ENCODE measurements around the gene SRSF10.
"Not testable (repeated sequence)": the region's sequence is repeated elsewhere in the genome, so short reads cannot be mapped to it uniquely, and the experiment has no call there.

The SRSF10 gene

GRCh38 chr1:23979881-23980727 lies at the start of gene SRSF10:
SRSF10 (minus strand) TSS chr1:23980327; CDS start chr1:23980255, 72 bp downstream.
- peak; percentile 99 for DNase-seq

DNA sequence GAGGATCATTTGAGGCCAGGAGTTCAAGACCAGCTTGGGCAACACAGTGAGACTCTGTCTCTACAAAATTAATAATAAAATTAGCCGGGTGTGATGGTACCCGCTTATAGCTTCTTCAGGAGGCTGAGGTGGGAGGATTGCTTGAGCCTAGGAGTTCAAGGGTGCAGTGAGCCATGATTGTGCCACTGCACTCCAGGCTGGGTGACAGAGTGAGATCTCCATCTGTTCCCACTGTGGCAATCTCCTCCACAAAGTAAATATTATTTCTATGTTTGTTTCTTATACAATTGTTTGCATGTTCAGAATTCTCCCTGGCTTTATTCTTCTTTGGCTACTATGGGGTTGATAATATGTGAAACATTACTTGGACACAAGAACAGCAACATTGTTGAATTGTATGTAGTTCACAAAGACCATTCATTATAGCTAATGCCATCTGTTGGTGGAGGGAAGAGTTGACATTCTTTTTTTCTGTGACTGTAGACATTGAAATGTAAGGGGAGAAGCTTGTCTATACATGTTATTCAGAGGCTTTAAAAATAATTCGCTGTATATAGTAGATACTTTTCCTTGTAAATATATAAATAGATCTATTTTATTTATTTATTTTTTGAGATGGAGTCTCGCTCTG lies 47.8 kb upstream of the SRSF10 start:
- no peak for DNase-seq

GRCh38 chr1:24022581-24023361 lies 42.6 kb upstream of the SRSF10 start:
- no peak for DNase-seq

GRCh38 chr1:24021403-24022266 lies 41.5 kb upstream of the SRSF10 start:
- no peak for DNase-seq

GRCh38 chr1:24020470-24020869 lies 40.3 kb upstream of the SRSF10 start:
- DNase-seq: no peak

DNA sequence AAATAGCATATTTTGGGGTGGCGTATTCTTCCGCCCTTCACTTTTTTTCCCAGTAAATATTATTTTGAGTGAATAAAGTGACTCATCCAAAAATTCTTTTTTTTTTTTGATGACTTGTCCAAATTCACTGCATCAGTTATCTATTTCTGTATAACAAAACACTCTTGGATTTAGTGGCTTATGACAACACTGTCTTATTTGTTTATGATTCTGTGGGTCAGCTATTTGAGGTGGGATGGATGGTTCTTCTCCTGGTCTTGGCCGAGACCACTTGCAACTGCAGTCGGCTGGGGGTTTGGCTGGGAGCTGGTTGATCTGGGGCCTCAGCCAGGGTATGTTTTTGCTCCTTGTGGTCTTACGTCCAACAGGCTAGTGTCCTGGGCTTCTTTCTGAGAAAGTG lies 39.9 kb upstream of the SRSF10 start:
- no peak for DNase-seq

DNA sequence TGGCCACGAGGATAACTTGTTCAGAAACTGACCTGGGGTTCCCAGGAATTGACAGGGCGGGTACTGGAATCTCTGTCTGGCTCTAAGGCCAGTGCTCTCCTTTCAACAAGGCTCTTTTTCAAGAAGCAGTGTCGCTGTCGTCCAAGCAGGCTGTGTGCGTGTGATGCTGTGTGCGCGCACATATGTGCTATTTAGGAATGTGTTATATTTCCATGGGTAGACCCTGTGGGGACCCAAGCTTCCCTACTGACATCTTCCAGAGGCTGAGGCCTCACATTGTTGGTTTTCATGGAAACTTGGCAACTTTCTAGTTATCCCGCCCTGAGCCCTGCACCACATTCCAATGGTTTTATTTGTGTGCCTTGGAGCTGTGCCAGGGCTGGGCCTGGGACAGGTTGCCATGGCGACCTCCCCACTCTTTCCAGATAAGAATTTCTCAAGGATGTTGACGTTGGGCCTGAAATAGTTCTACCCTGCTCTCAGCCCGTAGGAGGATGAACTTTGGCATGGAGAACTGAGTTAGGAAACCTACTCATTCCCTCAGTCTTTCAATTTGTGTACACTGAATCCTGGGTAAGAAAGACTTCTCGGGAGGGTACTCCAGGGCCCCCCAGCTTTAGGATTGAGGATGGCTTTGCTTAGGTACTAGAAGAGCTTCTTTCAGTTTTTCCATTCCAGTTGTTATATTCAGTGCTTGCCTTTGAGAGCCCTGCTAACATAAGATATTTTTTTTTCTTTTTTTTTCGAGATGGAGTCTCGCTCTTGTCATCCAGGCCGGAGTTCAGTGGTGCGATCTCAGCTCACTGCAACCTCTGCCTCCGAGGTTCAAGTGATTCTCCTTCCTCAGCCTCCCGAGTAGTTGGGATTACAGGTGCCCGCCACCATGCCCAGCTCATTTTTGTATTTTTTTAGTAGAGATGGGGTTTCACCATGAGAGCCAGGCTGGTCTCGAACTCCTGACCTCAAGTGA lies 38.8 kb upstream of the SRSF10 start:
- no peak for DNase-seq

GRCh38 chr1:24015221-24016210 lies 35.4 kb upstream of the SRSF10 start:
- DNase-seq: no peak

DNA sequence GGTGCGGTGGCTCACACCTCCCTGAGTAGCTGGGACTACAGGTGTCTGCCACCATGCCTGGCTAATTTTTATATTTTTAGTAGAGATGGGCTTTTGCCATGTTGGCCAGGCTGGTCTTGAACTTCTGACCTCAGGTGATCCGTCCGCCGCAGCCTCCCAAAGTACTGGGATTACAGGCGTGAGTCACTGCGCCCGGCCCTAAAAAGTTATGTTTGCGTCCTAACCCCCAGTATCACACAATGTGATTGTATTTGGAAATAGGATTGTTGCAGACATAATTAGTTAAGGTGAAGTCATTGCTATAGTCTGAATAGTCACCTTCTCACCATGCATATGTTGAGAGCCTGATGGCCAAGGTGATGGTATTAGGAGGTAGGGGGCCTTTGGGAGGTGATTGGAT lies 32.8 kb upstream of the SRSF10 start:
- not testable (repeated sequence) for DNase-seq

- no peak for DNase-seq
Observed at GRCh38 chr1:24010650-24011049, 30.5 kb upstream of the SRSF10 start.

GRCh38 chr1:24009406-24009805 lies 29.3 kb upstream of the SRSF10 start:
- no peak for DNase-seq

- DNase-seq: not testable (repeated sequence)
Observed at GRCh38 chr1:24008574-24009184, 28.6 kb upstream of the SRSF10 start.

- DNase-seq: no peak
Observed at GRCh38 chr1:24007079-24007478, 27.0 kb upstream of the SRSF10 start.

- no peak for DNase-seq
Observed at GRCh38 chr1:24005163-24005562, 25.0 kb upstream of the SRSF10 start.

DNA sequence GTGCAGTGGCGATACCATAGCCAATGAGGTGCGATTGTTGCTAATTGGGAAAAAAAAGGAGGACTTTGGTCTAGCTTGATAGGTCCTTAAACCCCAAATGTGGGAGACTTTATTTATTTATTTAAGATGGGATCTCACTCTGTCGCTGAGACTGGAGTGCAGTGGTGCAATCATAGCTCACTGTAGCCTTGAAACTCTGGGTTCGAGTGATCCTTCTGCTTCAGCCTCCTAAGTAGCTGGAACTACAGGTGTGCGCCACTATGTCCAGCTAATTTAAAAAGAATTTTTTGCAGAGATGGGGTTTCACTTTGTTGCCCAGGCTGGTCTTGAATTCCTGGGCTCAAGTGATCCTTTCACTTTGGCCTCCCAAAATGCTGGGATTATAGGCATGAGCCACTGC lies 24.0 kb upstream of the SRSF10 start:
- DNase-seq: no peak

DNA sequence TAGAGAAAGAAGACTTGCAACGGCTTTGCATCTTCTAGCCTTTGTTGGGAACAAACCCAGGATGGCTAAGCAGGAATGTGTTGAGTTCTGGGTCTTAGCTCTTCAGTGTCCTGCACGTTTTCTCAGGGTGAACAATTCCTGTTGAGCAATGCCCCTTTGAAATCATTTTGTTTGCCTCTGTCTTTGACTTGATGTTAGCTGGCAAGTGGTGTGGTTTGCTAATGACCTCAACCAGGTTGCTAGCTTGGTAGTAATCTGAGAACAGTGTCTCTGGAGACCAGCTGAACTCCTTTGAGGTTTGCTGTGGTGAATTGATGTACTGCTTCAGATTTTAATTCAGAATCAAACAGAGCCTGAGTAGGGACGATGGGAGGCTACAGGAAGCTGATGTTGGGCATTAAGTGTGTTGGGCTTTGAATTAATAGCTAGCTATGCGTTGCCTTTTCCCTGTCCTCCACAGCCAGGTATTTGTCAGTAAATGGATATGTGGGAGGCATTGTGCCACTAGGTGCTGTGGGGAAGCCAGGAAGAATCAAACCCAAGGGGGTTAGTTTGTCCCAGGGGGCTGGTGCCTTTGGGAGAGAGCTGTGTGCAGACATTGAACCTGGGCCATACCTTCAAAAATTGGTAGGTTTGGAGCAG lies 23.3 kb upstream of the SRSF10 start:
- DNase-seq: no peak

GRCh38 chr1:24002695-24003094 lies 22.6 kb upstream of the SRSF10 start:
- no peak for DNase-seq

DNA sequence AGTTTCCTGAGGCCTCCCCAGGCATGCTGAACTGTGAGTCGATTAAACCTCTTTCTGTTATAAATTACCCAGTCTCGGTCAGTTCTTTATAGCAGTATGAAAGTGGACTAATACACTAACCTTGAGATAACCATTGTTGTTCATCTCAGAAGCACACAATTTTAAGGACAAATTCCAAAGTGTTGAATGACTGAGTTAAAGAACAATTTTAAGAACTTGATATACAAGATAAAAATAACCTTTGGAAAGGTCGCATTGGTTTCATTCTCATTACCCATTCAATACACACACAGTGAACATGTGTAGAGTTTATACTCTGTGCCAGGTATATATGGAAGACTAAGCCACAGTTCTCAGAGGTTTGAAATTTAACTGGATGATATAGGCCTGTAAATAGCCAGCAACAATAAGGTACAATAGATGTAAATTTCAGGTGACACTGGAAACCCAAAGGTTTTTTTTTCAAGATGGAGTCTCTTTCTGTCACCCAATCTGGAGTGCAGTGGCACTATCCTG lies 19.1 kb upstream of the SRSF10 start:
- DNase-seq: no peak

- no peak for DNase-seq
Observed at GRCh38 chr1:23997812-23998211, 17.7 kb upstream of the SRSF10 start.

All from activated CD4-positive, alpha-beta T cell treated with anti-CD3 and anti-CD28 coated beads, Interleukin-2, amount 50 U/mL, for 16 hours (primary cell).